ENCODE measurements around the gene CHADL. TPM values are rescaled to one million over a fixed set of nuclear protein-coding genes. Genes with fewer than 3 reads are reported as not detected.
"Not testable (repeated sequence)": the region's sequence is repeated elsewhere in the genome, so short reads cannot be mapped to it uniquely, and the experiment has no call there.

CHADL gene
- polyA plus RNA-seq, 1 of the 3 experiments (the other 2 are of a cell fraction), result 0.03 TPM

GRCh38 chr22:41261541-41262249, 21.0 kb upstream of the CHADL start:
- H3K9ac ChIP-seq, result no peak overlapping the region
- H3K27me3 ChIP-seq (ENCODE audit: insufficient read depth), result no peaks in the 10 kb centered on the region
- no peaks in the 10 kb centered on the region for H3K9me2 ChIP-seq
- no peaks in the 10 kb centered on the region for H3K9me3 ChIP-seq
- no peak overlapping the region for H2AFZ ChIP-seq (ENCODE audit: low read depth)
- CTCF ChIA-PET, result no interaction called here
- H4K20me1 ChIP-seq (ENCODE audit: insufficient read depth), result no peaks in the 10 kb centered on the region
- peaks cover 3 to 36% of the 10 kb centered on the region in 2 experiments for H3K36me3 ChIP-seq (replicated peaks in 1 of 2; ENCODE audit: control insufficient read depth in 1 of 2, insufficient read depth in 2 of 2, low read length in 1 of 2)
- POLR2A ChIA-PET, result interaction anchor here (0.6 kb wide), 1 partner anchor 79 kb away, joined by 3 read pairs; no protein-coding TSS in a partner anchor
- H3K79me2 ChIP-seq (ENCODE audit: insufficient read depth), result no peaks in the 10 kb centered on the region
- no peaks in the 10 kb centered on the region for H3F3A ChIP-seq (replicated peaks; ENCODE audit: insufficient read depth)
- TF ChIP-seq ELF1 (IDR thresholded peaks at IDR 0.05), result no peak
- no peak for TF ChIP-seq USF2 (IDR thresholded peaks at IDR 0.05; ENCODE audit: borderline replicate concordance, low read depth, low read length)
- no peak for TF ChIP-seq IRF3 (IDR thresholded peaks at IDR 0.05; ENCODE audit: low read depth, low read length)
- TF ChIP-seq FOSL2 (IDR thresholded peaks at IDR 0.05; ENCODE audit: borderline replicate concordance, low read depth), result no peak
- no peak for TF ChIP-seq NFIC (IDR thresholded peaks at IDR 0.05; ENCODE audit: borderline replicate concordance)
- TF ChIP-seq GATA2 (CRISPR knock-in tag; IDR thresholded peaks at IDR 0.05), result no peak
- no peak for TF ChIP-seq EP300 (IDR thresholded peaks at IDR 0.05; ENCODE audit: borderline replicate concordance in 1 of 2, low read depth in 1 of 2, low read length in 1 of 2)
- no peak for TF ChIP-seq MXI1 (IDR thresholded peaks at IDR 0.05; ENCODE audit: low read depth, low read length)
- TF ChIP-seq JUND (IDR thresholded peaks at IDR 0.05), result no peak
- no peak for DNase-seq
- no peaks in the 10 kb centered on the region for H3K4me1 ChIP-seq (ENCODE audit: control insufficient read depth in 1 of 2, insufficient read depth in 2 of 2, low read depth in 1 of 2, low read length in 1 of 2)
- H3K27ac ChIP-seq (ENCODE audit: low read depth in 2 of 2, low read length in 1 of 2), result no peak overlapping the region
- no peak overlapping the region for H3K4me3 ChIP-seq (ENCODE audit: low read depth in 2 of 2, low read length in 1 of 2)
- 100% methylated on average over 1 of the region's 12 CpGs for WGBS (ENCODE audit: low lambda C conversion rate)
- no peak overlapping the region for H3K4me2 ChIP-seq

GRCh38 chr22:41260871-41261270, 20.1 kb upstream of the CHADL start:
- ChIA-PET POLR2A (no interaction called here), CTCF (no interaction called here)
- Histone ChIP-seq H3F3A (replicated peaks; ENCODE audit: insufficient read depth) (no peaks in the 10 kb centered on the region), H4K20me1 (ENCODE audit: insufficient read depth) (no peaks in the 10 kb centered on the region), H3K79me2 (ENCODE audit: insufficient read depth) (no peaks in the 10 kb centered on the region), H3K27me3 (ENCODE audit: insufficient read depth) (no peaks in the 10 kb centered on the region), H3K9ac (no peak overlapping the region), H3K4me3 (ENCODE audit: low read depth in 2 of 2, low read length in 1 of 2) (no peak overlapping the region), H2AFZ (ENCODE audit: low read depth) (no peak overlapping the region), H3K9me3 (no peaks in the 10 kb centered on the region), H3K4me1 (ENCODE audit: control insufficient read depth in 1 of 2, insufficient read depth in 2 of 2, low read depth in 1 of 2, low read length in 1 of 2) (no peaks in the 10 kb centered on the region), H3K4me2 (no peak overlapping the region), H3K36me3 (replicated peaks in 1 of 2; ENCODE audit: control insufficient read depth in 1 of 2, insufficient read depth in 2 of 2, low read length in 1 of 2) (peaks cover 3 to 40% of the 10 kb centered on the region in 2 experiments), H3K9me2 (no peaks in the 10 kb centered on the region), H3K27ac (ENCODE audit: low read depth in 2 of 2, low read length in 1 of 2) (no peak overlapping the region)
- no CpG with 5 or more reads among the region's 7 CpGs for WGBS (ENCODE audit: low lambda C conversion rate)
- TF ChIP-seq GABPA (IDR thresholded peaks at IDR 0.05; ENCODE audit: low read depth) (no peak), RXRA (IDR thresholded peaks at IDR 0.05; ENCODE audit: borderline replicate concordance, low read depth) (no peak), EZH2phosphoT487 (IDR thresholded peaks at IDR 0.05; ENCODE audit: borderline replicate concordance, low read depth) (no peak), NFIC (IDR thresholded peaks at IDR 0.05; ENCODE audit: borderline replicate concordance) (no peak), NRF1 (IDR thresholded peaks at IDR 0.05; ENCODE audit: low read depth, low read length) (no peak), YY1 (IDR thresholded peaks at IDR 0.05; ENCODE audit: low read depth) (no peak), REST (IDR thresholded peaks at IDR 0.05; ENCODE audit: low read depth, low read length) (no peak), CHD2 (IDR thresholded peaks at IDR 0.05; ENCODE audit: low read length, partially characterized antibody) (no peak), RCOR1 (IDR thresholded peaks at IDR 0.05; ENCODE audit: low read length) (no peak)
- no peak for DNase-seq

GRCh38 chr22:41259756-41260155, 19.0 kb upstream of the CHADL start:
- POLR2A ChIA-PET; H3K4me1 ChIP-seq (ENCODE audit: control insufficient read depth in 1 of 2, insufficient read depth in 2 of 2, low read depth in 1 of 2, low read length in 1 of 2): not testable (repeated sequence)

More at GRCh38 chr22:41259756-41260155, 19.0 kb upstream of the CHADL start:
- H3K9me2 ChIP-seq; H3K27ac ChIP-seq (ENCODE audit: low read depth in 2 of 2, low read length in 1 of 2); H3K27me3 ChIP-seq (ENCODE audit: insufficient read depth); H3K9ac ChIP-seq; DNase-seq; H3K79me2 ChIP-seq (ENCODE audit: insufficient read depth); H4K20me1 ChIP-seq (ENCODE audit: insufficient read depth); CTCF ChIA-PET; H3K4me3 ChIP-seq (ENCODE audit: low read depth in 2 of 2, low read length in 1 of 2); H3K4me2 ChIP-seq; H3F3A ChIP-seq (replicated peaks; ENCODE audit: insufficient read depth); H2AFZ ChIP-seq (ENCODE audit: low read depth); H3K9me3 ChIP-seq: not testable (repeated sequence)
- 97% methylated on average over 4 of the region's 4 CpGs for WGBS (ENCODE audit: low lambda C conversion rate)
- peaks cover 3 to 37% of the 10 kb centered on the region in 2 experiments for H3K36me3 ChIP-seq (replicated peaks in 1 of 2; ENCODE audit: control insufficient read depth in 1 of 2, insufficient read depth in 2 of 2, low read length in 1 of 2)

Data from SK-N-SH (cell line).